Astrocyte (in vitro differentiated cells and primary cell): ENCODE results near the gene SCN8A.

Experiments used
- EZH2 ChIP-seq: IDR thresholded peaks from 2 replicates; pipeline ENCODE4 v1.6.1; 2012; ENCODE audit warnings: mild to moderate bottlenecking, low read length, inconsistent platforms; ENCODE audit not compliant: insufficient read depth
- TF ChIP-seq, protein P1 (sequence below): IDR thresholded peaks from 2 replicates; pipeline ENCODE4 v1.5.1; 2011; ENCODE audit warnings: low read depth, mild to moderate bottlenecking, inconsistent platforms, low read length, moderate library complexity; ENCODE audit not compliant: insufficient read depth

DNA sequence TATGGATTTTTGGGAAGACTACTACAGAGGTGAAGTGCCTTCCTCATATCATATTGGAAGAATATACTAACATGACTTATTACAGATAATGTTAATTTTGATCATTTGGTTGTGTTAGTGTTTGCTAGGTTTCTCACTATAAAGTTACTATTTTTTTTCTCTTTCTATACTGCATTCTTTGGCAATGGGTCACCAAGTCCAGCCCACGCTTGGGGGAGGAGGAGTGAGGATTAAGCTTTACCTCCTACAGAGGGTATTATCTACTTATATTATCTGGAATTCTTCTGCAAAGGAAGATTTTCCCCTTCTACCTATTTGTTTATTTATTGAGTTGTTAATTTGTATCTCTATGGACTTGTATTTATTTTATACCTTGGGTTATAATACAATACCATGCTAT, 31.5 kb downstream of the SCN8A start:
- TF ChIP-seq, protein P1, sequence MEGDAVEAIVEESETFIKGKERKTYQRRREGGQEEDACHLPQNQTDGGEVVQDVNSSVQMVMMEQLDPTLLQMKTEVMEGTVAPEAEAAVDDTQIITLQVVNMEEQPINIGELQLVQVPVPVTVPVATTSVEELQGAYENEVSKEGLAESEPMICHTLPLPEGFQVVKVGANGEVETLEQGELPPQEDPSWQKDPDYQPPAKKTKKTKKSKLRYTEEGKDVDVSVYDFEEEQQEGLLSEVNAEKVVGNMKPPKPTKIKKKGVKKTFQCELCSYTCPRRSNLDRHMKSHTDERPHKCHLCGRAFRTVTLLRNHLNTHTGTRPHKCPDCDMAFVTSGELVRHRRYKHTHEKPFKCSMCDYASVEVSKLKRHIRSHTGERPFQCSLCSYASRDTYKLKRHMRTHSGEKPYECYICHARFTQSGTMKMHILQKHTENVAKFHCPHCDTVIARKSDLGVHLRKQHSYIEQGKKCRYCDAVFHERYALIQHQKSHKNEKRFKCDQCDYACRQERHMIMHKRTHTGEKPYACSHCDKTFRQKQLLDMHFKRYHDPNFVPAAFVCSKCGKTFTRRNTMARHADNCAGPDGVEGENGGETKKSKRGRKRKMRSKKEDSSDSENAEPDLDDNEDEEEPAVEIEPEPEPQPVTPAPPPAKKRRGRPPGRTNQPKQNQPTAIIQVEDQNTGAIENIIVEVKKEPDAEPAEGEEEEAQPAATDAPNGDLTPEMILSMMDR: no peak
- TF ChIP-seq EZH2: no peak
